ENCODE data around the gene TMEM108.

TMEM108 gene

DNA sequence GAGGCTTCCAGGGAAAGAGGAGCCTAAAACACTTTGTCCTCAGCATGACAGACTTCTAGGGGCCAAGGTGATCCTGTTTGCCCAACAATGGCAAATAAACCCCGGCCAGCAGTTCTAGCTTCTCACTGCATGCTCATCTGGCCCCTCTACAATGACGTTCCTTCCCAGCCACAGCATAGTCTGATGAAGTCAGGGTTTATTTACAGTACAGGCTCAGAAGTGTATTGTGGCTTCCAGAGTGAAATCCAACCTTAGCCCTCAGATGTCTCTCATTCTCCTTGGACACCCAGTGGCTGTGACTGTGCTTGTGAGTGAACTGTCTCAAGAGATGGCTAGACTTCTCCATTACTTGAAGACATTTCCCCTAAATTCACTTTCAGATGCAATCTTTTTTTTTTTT, 402.5 kb downstream of the TMEM108 start:
- DNase-seq = no peak

DNA sequence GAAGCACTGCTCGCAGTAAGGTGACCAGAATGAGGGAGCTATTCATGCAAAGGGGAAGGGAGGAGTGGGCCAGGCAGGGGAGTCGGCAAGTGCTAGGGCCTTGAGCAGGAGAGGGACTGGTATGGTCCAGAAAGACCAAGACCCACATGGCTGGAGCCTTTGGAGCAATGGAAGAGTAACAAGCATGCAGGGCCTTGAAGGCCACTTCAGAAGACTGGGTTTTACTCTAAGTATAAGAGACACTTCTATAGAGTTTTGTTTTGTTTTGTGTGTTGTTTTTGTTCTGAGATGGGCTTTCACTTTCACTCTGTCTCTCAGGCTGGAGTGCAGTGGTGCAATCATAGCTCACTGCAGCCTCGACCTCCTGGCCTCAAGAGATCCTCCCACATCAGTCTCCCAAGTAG, 403.7 kb downstream of the TMEM108 start:
- no peak for DNase-seq

DNA sequence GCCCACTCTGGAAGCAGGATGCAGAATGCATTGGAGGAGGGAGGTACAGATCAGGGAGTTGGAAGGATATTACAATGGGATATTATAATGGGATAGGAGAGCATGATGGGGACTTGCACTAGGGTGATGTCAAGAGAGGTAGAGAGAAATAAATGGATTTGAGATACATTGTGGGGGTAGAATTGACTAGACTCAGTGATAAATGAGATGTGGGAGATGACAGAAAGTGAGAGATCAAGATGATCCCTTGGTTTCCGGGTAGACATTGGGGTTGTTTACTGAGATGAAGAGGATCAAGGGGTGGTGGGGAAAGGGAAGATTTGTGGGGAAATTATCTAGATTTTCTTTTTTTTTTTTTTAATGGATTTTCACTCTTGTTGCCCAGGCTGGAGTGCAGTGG, 404.3 kb downstream of the TMEM108 start:
- DNase-seq = no peak

DNA sequence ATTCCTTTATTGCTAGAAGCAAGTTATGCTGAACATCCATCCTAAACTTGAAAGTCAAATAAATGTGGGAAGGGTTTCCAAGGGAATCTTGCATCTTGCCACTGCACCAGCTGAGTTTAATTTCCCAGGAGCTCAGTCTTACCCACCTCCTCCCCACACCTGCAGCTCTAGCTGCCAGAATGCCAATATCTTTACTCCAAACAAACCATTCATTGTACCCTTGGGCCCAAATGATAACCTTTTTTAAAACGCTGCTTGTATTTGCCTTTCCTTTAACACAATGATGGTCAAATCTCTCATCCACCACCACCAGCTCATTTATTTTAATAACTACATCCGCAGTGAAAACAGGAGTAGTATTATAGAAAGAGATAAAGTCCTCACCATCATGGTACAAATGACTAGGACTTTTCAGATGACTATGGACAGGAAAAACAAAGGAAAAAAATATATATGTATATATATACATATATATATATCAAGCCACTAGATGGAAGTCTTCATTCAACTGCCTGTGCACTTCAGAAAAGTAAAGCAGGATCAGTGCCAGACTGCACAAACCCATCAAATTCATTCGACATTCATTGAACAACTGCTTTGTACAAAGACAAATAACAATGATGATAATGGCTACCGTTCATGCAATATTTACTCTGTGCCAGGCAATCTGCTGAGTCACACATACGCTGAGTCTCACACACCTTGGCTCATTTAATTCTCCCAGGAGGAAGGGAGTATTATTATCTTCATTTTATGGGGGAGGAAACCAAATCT, 405.6 kb downstream of the TMEM108 start:
- no peak for DNase-seq

DNA sequence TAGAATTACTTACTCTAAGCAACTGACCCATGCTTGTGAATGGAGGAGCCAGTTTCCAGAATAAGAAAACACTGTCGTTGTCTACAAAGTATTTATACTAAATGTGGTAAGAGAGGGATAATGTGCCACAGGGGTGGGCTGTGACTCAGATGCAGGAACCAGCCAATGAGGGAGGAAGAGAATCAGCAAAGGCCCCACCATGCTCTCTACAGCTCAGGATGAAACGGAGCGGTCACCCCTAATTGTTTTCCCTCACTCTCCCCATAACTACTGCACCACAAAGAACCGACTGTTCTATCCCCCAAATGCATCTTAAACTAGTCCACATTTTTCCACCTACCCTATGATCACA, 406.2 kb downstream of the TMEM108 start:
- no peak for DNase-seq

DNA sequence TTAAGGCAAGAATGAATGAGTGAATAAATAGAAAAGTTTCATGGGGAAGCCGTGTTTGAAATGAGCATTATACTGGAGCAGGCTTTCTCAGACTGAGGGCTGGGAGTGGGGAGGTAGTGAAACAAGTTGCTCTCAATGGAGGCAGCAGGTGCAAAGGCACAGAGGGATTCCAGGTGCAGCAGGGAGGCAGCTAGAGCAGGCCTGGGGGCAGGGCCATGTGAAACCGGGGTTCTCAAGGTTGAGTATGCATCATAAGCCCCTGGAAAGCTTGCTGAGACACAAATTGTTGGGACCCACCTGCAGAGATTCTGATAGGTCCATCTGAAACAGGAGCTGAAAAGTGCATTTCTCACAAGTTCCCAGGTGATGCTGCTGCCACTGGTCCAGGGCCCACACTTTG, 406.9 kb downstream of the TMEM108 start:
- DNase-seq = no peak
